GM23338 (cell line): ENCODE results near the gene SNUPN. TPM values are rescaled to one million over a fixed set of nuclear protein-coding genes. Genes with fewer than 3 reads are reported as not detected.

Experiments used
- ATAC-seq: fragments of 200-7000 bp; cut with Tn5 transposase; 3 replicates; pipeline ENCODE4 v1.9.1; 2020
- DNase-seq: peaks from one replicate; pipeline ENCODE4 v3.0.0-alpha.2; 2015; ENCODE audit warnings: low spot score
- H2AFZ ChIP-seq: fragments of 200-600 bp; sonication (generic); 2 replicates; pipeline ENCODE4 v1.8.0; 2016; ENCODE audit warnings: antibody characterized with exemption, mild to moderate bottlenecking, moderate library complexity
- H3F3A ChIP-seq: fragments of 200-600 bp; sonication (generic); replicated peaks from 2 replicates; pipeline ENCODE4 v1.8.0; 2017; ENCODE audit warnings: antibody characterized with exemption, mixed run types, low read depth
- H3K27ac ChIP-seq: fragments of 200-600 bp; sonication (generic); 2 replicates; pipeline ENCODE4 v1.6.1; 2016; ENCODE audit warnings: low read depth
- H3K27me3 ChIP-seq: fragments of 200-600 bp; sonication (generic); 2 replicates; pipeline ENCODE4 v1.8.0; 2016; ENCODE audit warnings: mild to moderate bottlenecking, mixed run types, moderate library complexity; ENCODE audit not compliant: insufficient read depth
- H3K36me3 ChIP-seq: fragments of 200-600 bp; sonication (generic); 2 replicates; pipeline ENCODE4 v1.8.0; 2016; ENCODE audit warnings: mild to moderate bottlenecking; ENCODE audit not compliant: insufficient read depth
- H3K4me1 ChIP-seq: fragments of 200-600 bp; sonication (generic); 2 replicates; pipeline ENCODE4 v1.8.0; 2016; ENCODE audit warnings: mild to moderate bottlenecking, moderate library complexity; ENCODE audit not compliant: insufficient read depth
- H3K4me2 ChIP-seq: fragments of 200-600 bp; sonication (generic); 2 replicates; pipeline ENCODE4 v1.7.1; 2017; ENCODE audit warnings: mixed run types
- H3K4me3 ChIP-seq: fragments of 200-600 bp; sonication (generic); 2 replicates; pipeline ENCODE4 v1.6.1; 2016; ENCODE audit warnings: mixed run types
- H3K79me2 ChIP-seq: fragments of 200-600 bp; sonication (generic); replicated peaks from 2 replicates; pipeline ENCODE4 v1.8.0; 2017; ENCODE audit warnings: mild to moderate bottlenecking; ENCODE audit not compliant: insufficient read depth
- H3K9me2 ChIP-seq: fragments of 200-600 bp; sonication (generic); 2 replicates; pipeline ENCODE4 v1.8.0; 2017; ENCODE audit not compliant: insufficient read depth
- H4K20me1 ChIP-seq: fragments of 200-600 bp; sonication (generic); replicated peaks from 2 replicates; pipeline ENCODE4 v1.8.0; 2017; ENCODE audit warnings: mild to moderate bottlenecking; ENCODE audit not compliant: insufficient read depth
- H3K27ac Mint-ChIP-seq: 2 replicates; pipeline ENCODE4 v1.8.0; 2020; ENCODE audit warnings: inconsistent platforms, mild to moderate bottlenecking, moderate library complexity, mixed read lengths
- H3K27me3 Mint-ChIP-seq: 3 replicates; pipeline ENCODE4 v1.8.0; 2022; ENCODE audit warnings: low read depth, mild to moderate bottlenecking, moderate library complexity, mixed read lengths, inconsistent platforms; ENCODE audit not compliant: insufficient read depth, poor library complexity
- H3K36me3 Mint-ChIP-seq: 3 replicates; pipeline ENCODE4 v1.8.0; 2021; ENCODE audit warnings: low read depth, mild to moderate bottlenecking, inconsistent platforms, moderate library complexity, mixed read lengths
- H3K4me1 Mint-ChIP-seq: 3 replicates; pipeline ENCODE4 v1.8.0; 2020; ENCODE audit warnings: mild to moderate bottlenecking, inconsistent platforms, mixed read lengths
- H3K4me3 Mint-ChIP-seq: 3 replicates; pipeline ENCODE4 v1.8.0; 2021; ENCODE audit warnings: moderate library complexity, mild to moderate bottlenecking, inconsistent platforms, mixed read lengths
- H3K9me3 Mint-ChIP-seq: 3 replicates; pipeline ENCODE4 v1.8.0; 2020; ENCODE audit warnings: moderate library complexity, mild to moderate bottlenecking, inconsistent platforms, mixed read lengths
- CREB1 ChIP-seq: fragments of 250-450 bp; sonication (Bioruptor Pico); IDR thresholded peaks from 2 replicates; pipeline ENCODE4 v1.5.0; 2020; ENCODE audit warnings: low read depth, mild to moderate bottlenecking, moderate library complexity
- CTCF ChIP-seq, 2 experiments: fragments of 200-600 bp in 1 of 2; sonication (generic) in 1 of 2; conservative IDR thresholded peaks; 2 replicates each; pipeline versions ENCODE4 v1.5.1 to v1.6.1; 2016 to 2017; ENCODE audit warnings: antibody characterized with exemption in 2 of 2, low read depth in 2 of 2, mild to moderate bottlenecking in 2 of 2, moderate library complexity in 1 of 2
- ETS1 ChIP-seq: IDR thresholded peaks from 2 replicates; pipeline ENCODE4 v1.6.1; 2016; ENCODE audit warnings: antibody characterized with exemption
- EZH2 ChIP-seq: fragments of 200-600 bp; sonication (generic); IDR thresholded peaks from one replicate; pipeline ENCODE4 v1.8.0; 2017; ENCODE audit warnings: antibody characterized with exemption, mild to moderate bottlenecking, low read depth; ENCODE audit not compliant: unreplicated experiment
- EZH2phosphoT487 ChIP-seq: fragments of 200-600 bp; sonication (generic); IDR thresholded peaks from one replicate; pipeline ENCODE4 v1.8.1; 2018; ENCODE audit warnings: antibody characterized with exemption; ENCODE audit not compliant: unreplicated experiment
- JUNB ChIP-seq: IDR thresholded peaks from one replicate; pipeline ENCODE4 v1.6.1; 2016; ENCODE audit warnings: antibody characterized with exemption; ENCODE audit not compliant: unreplicated experiment
- NANOG ChIP-seq: IDR thresholded peaks from 2 replicates; pipeline ENCODE4 v1.6.1; 2016; ENCODE audit warnings: antibody characterized with exemption, borderline replicate concordance
- POLR2AphosphoS5 ChIP-seq: IDR thresholded peaks from 2 replicates; pipeline ENCODE4 v1.6.1; 2016; ENCODE audit warnings: antibody characterized with exemption, low read depth
- ZNF114 ChIP-seq: fragments of 250-450 bp; sonication (Bioruptor Pico); IDR thresholded peaks from 2 replicates; pipeline ENCODE4 v1.5.0; 2020; ENCODE audit warnings: mild to moderate bottlenecking, moderate library complexity
- ZNF331 ChIP-seq: fragments of 250-450 bp; sonication (Bioruptor Pico); IDR thresholded peaks from 2 replicates; pipeline ENCODE4 v1.5.0; 2020; ENCODE audit warnings: low read depth, mild to moderate bottlenecking, moderate library complexity
- ZNF462 ChIP-seq: fragments of 250-450 bp; sonication (Bioruptor Pico); IDR thresholded peaks from 2 replicates; pipeline ENCODE4 v1.5.0; 2020; ENCODE audit warnings: mild to moderate bottlenecking, moderate library complexity
- polyA plus RNA-seq: library from polyadenylated mRNA; unstranded; fragments of >200 nt; fragmentation: Nextera tagmentation; extraction: Ambion mirVana; gene quantifications from 2 replicates; pipeline ENCODE4 v1.2.1, GENCODE V29; 2016
- total RNA-seq: library from RNA; depleted of rRNA; stranded (reverse); fragments of >200 nt; shearing (Covaris generic); gene quantifications from 2 replicates; pipeline ENCODE4 v1.2.3, GENCODE V29; 2014

SNUPN gene
- total and polyA plus RNA-seq, 2 experiments from 2014 or later, result 20.5 to 27.7 TPM

- Histone ChIP-seq H2AFZ (no peak overlapping the region), H3K27me3 (no peaks in the 10 kb centered on the region), H3K4me1 (no peaks in the 10 kb centered on the region; the same call in 1 of the 2 replicates), H3K4me2 (no peak overlapping the region), H3K4me3 (no peak overlapping the region), H3K79me2 (peaks cover 96% of the 10 kb centered on the region), H3F3A (no peaks in the 10 kb centered on the region), H4K20me1 (peaks cover 36% of the 10 kb centered on the region), H3K27ac (no peak overlapping the region), H3K36me3 (no peaks in the 10 kb centered on the region), H3K9me2 (no peaks in the 10 kb centered on the region)
- Mint-ChIP-seq H3K4me3 (no peak overlapping the region), H3K4me1 (no peaks in the 10 kb centered on the region), H3K36me3 (peaks cover 14% of the 10 kb centered on the region; the same call in 2 of the 3 replicates), H3K9me3 (no peaks in the 10 kb centered on the region), H3K27me3 (peaks cover 5% of the 10 kb centered on the region), H3K27ac (no peak overlapping the region)
- TF ChIP-seq EZH2 (no peak), ETS1 (no peak), CREB1 (CRISPR knock-in tag) (no peak), ZNF331 (CRISPR knock-in tag) (no peak), POLR2AphosphoS5 (no peak)
- no peak for DNase-seq
- ATAC-seq, result no peak
These were observed 71.9 kb downstream of the SNUPN start for GRCh38 chr15:75553659-75554058.

GRCh38 chr15:75551091-75551490 is 74.4 kb downstream of the SNUPN start:
- no peak for ATAC-seq
- Histone ChIP-seq H4K20me1 (peaks cover 39% of the 10 kb centered on the region), H3K4me2 (no peak overlapping the region), H3K36me3 (no peaks in the 10 kb centered on the region), H3K4me3 (no peak overlapping the region), H3K27me3 (no peaks in the 10 kb centered on the region), H3K79me2 (peaks cover 100% of the 10 kb centered on the region), H3K9me2 (no peaks in the 10 kb centered on the region), H3F3A (0 out of 2 replicates have a peak, but pooled peaks cover 3% of the 10 kb centered on the region), H3K27ac (no peak overlapping the region), H3K4me1 (no peaks in the 10 kb centered on the region; the same call in 1 of the 2 replicates), H2AFZ (no peak overlapping the region)
- no peaks in the 10 kb centered on the region for H3K9me3 Mint-ChIP-seq
- peaks cover 7% of the 10 kb centered on the region for H3K27me3 Mint-ChIP-seq
- no peaks in the 10 kb centered on the region for H3K36me3 Mint-ChIP-seq
- no peaks in the 10 kb centered on the region for H3K4me1 Mint-ChIP-seq
- H3K27ac Mint-ChIP-seq, result no peak overlapping the region
- DNase-seq, result no peak
- TF ChIP-seq ZNF331 (CRISPR knock-in tag), result no peak
- no peak for TF ChIP-seq CTCF (conservative IDR thresholded peaks at IDR 0.05; ENCODE audit: low read depth in 2 of 2)
- TF ChIP-seq ZNF114 (CRISPR knock-in tag), result no peak
- TF ChIP-seq CREB1 (CRISPR knock-in tag), result no peak
- TF ChIP-seq ZNF462, result no peak
- no peak for TF ChIP-seq EZH2
- TF ChIP-seq EZH2phosphoT487, result no peak
- TF ChIP-seq JUNB, result no peak
- no peak for TF ChIP-seq ETS1
- TF ChIP-seq NANOG, result no peak
- H3K4me3 Mint-ChIP-seq, result no peak overlapping the region
